Keratinocyte (primary cell): ENCODE results near the gene DCLRE1A.

Experiments used
- CTCF ChIP-seq, 3 experiments: IDR thresholded peaks in 1 of 3; conservative IDR thresholded peaks in 1 of 3; optimal IDR thresholded peaks in 1 of 3; 2 replicates in 2 of 3; 3 replicates in 1 of 3; pipeline versions ENCODE3 to v1.5.1; 2011; ENCODE audit warnings: low read length in 3 of 3, mild to moderate bottlenecking in 3 of 3, moderate library complexity in 2 of 3, control low read depth in 1 of 3, inconsistent platforms in 1 of 3; ENCODE audit not compliant: insufficient read depth in 2 of 3; ENCODE audit errors: extremely low read depth in 1 of 3
- EZH2 ChIP-seq: IDR thresholded peaks from one replicate; pipeline ENCODE4 v1.6.1; 2012; ENCODE audit warnings: inconsistent platforms, mild to moderate bottlenecking, low read length, moderate library complexity

DNA sequence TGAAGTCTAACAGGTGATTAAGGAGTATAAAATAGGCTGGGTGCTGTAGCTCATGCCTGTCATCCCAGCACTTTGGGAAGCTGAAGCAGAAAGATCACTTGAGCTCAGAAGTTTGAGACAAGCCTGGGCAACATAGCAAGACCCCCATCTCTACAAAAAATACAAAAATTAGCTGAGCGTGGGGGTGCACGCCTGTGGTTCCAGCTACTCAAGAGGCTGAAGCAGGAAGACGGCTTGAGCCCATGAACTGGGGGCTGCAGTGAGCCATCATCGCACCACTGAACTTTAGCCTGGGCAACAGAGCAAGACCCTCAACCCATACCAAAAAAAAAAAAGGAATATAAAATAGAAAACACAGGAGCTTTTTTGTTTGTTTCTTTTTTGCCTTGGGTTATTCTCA, 47.4 kb downstream of the DCLRE1A start:
- TF ChIP-seq CTCF (optimal IDR thresholded peaks at IDR 0.05 in 1 of 3, IDR thresholded peaks at IDR 0.05 in 1 of 3, conservative IDR thresholded peaks at IDR 0.05 in 1 of 3; ENCODE audit: extremely low read depth in 1 of 3, insufficient read depth in 2 of 3, low read length in 3 of 3) (no peak), EZH2 (no peak)
